Activated CD8-positive, alpha-beta memory T cell treated with anti-CD3 and anti-CD28 coated beads, Interleukin-2, amount 50 U/mL, for 4 hours (primary cell): ENCODE data around the gene MMAB.

Source experiments
- DNase-seq: peaks from one replicate; pipeline ENCODE4 v3.0.0-alpha.2; 2020

MMAB gene

DNA sequence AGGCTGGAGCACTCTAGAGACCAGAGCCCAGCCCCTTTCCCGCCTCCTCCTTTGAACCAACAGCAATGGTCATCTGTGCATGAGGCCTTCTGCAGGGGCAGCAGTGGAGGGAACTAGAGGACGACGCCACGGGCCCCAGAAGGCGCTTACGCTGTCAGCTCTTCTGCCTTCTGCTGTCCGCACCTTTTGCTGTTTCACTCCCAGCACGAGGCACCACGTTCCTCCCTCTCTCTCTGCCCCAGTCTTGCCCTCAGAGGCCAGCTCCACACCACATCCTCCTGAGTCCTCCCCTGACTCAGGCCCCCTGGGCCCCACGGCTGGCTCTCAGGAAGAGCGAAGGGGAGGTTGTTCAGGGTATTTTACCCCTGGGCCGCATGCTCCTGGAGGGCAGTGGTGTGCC, 15.5 kb downstream of the MMAB start:
- no peak for DNase-seq

DNA sequence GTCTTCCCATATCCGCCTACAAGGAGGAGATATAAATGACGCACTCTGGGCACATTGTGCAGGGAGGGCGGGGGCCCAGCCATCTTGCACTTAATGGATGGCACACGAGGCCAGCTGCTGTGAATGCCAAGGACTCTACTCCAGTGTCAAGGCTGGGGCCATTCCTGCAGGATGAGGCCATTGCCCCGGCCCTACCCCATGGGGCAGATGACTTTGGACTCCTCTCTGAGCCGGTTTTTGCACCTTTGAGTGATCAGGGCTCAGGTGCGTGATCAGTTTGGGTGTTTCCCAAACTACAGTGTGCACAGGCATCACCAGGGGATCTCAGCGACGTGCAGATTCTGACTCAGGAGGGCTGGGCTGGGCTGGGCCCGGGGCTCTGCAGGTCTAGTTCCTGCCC, 16.1 kb downstream of the MMAB start:
- DNase-seq, result no peak

DNA sequence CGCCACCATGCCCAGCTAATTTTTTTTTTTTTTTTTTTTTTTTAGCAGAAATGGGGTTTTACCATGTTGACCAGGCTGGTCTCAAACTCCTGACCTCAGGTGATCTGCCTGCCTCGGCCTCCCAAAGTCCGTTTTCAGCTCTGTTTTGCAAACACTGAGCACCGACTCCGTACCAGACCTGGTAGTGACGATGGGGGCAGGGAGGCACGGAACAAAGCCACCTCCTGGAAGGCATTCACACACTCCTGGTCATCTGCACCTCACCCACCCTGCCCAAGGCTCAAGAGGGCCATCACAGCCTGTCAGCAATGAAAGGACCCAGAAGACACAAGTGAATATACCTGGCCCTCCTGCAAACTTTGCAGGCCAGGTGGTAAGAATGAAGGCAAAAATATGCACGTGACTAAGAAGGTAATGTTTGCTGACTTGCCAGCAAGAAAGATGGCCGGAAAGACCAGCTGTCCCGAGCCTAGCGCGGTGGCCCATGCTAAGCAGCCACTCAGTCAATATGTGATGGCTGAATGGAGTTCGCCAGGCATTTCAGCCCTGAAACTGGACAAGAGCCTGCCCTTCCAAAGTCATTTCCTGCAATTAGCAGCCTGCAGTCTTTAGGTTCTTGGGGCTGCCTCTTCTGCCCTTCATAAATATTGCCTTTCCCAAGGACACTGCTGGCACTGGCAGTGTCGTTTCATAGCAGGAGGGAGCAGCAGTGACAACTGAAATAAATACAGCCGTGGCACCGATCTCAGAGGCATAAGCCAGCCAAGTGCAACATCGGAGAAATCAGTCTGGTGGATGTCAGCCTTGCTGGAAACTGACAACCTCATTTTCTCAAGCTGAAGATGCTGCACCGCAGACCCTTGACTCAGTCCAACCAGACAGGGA, 17.6 kb downstream of the MMAB start:
- DNase-seq, result no peak

DNA sequence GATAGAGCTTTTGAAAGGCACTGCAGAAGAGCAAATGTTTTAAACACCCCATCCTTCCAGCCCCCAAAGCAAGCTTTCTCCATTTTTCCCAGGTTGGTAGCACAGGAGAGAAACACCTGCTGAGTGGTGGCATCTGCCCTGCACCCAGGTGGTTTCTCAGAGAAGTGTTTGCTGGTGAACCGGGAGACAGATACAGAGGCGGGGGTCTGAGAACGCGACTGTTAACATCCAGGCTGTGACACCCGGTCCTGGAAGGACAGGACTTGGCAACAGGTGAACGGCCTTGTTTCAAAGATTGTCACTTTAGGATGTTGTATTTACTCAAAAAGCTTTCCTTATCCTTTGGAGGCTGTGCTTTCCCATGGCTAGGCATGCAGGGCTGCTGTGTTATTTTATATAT, 18.5 kb downstream of the MMAB start:
- DNase-seq, result no peak

DNA sequence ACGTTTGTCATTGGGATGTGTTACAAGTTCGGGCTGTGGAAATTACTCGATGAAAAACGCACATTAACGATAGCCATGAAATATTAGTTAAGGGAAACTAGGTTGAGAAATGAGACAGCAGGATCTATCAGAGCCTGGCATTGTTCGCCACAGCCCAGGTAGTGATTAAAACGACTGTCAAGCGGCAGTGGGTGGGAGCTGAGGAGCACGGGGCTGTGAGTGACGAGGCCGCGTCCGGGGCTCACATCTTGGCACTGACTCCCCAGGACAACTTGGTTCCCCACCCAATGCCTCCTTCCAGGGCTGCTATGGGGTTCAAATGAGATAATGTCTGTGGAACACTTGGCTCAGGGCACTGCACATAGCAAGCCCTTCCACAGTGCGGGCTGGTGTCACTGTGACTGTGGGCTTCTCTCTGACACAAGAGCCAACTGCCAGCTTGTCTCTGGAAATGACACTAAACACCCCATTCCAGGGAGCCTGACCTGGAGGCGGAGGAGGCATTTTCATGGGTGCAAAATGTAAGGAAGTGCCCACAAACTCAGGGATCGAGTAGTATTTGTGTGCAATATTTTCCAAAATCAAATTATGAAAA, 19.3 kb downstream of the MMAB start:
- no peak for DNase-seq

DNA sequence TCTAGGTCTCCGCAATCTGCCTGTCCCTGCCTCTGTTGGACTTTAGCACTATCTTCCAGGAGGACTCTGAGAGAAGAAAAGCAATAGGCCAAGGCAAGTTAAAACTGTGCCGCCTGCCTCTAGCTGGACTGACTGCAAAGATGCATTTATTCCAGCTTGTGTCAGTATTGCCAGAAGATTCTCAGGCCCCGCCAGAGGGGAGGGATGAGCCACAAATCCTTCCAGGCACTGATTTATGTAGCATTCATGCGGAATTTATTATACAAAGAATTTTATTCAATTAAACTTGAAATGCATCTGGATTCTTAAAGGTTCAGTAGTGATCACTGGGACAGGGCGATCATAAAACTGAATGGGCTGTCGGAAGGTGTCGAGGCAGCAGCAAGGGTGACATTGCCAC, 19.8 kb downstream of the MMAB start:
- DNase-seq, result no peak

DNA sequence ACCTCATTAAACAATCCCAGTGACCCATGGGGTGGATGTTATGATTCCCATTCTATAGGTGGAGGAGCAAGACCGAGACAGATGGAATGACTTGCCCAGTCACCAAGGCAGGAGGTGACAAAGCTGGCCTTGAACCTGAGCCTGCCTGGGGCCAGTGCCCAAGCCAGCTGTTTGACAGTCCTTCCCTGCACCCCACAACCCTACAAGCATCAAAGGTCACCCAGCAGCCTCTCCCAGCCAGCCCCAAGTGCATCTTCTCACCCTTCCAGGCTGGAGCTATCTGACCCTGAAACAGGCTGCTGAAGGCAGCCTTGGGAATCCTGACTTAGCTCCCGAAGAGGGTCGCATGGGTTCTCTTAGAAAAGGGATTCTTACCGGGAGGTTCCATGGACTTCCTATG, 20.3 kb downstream of the MMAB start:
- no peak for DNase-seq

DNA sequence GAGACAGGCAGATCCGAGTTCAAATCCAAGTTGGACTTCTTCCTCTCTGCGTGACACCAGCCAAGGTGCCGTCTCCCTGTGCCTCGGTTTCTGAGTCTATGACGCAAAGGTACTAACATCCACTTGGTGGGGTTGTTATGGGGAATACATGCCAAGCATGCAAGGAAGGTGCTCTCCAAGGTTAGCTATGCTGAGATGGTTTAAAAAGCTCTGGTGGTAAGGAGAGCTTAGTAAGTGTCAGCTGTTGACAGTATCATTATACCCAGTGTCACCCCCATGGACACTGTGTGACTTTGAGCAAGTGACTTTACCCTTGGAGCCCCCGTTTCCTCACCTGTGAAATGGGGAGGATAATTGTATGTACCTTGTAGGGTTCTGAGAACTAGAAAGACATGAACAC, 22.2 kb downstream of the MMAB start:
- no peak for DNase-seq

DNA sequence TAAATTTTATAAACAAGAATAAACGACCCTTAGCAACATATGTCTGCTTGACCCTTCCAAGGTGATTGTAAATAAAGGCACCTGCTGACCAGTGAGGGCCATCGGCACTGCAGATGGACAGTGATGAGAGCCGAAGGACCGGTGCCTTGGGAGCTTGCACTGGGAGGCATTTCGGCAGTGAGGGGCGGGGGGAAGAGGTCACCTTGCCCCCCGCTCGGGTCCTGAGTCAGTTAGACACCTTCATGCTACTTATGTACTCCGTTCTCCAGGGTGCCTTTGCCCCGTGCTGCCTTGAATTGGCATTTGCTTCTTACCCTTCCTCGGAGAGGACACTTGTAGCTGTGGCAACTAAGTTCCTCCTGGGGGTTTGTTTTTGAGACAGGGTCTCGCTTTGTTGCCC, 23.0 kb downstream of the MMAB start:
- no peak for DNase-seq

DNA sequence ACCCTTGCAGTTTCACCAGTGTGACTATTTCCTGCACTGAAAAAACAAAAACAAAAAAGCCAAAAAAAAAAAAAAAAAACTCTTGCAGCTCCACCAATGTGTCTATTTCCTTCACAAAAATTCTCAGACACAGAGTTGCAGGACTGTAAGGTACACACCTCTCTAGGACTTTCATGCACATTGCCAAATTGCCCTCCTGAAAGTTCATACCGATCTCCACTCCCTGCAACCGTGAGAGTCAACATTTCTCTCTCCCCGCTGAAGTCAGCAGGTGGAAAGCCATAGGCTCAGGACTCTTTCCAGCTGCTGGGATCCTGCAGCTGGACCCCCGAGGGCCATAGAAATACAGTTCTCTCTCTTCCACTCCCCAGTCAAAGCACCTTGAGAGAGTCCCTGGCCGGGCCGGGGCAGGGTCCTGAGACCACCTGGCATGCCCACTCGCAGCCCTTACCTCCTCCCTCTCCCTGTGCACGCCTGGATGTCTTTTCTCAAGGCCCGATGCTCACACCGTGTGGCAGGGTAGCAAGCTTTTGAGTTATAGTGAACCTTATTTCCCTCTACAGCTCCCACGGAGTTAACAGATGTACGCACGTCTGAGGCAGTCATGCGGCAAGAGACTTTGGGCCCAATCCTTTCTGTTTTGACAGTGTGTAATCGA, 23.6 kb downstream of the MMAB start:
- no peak for DNase-seq

DNA sequence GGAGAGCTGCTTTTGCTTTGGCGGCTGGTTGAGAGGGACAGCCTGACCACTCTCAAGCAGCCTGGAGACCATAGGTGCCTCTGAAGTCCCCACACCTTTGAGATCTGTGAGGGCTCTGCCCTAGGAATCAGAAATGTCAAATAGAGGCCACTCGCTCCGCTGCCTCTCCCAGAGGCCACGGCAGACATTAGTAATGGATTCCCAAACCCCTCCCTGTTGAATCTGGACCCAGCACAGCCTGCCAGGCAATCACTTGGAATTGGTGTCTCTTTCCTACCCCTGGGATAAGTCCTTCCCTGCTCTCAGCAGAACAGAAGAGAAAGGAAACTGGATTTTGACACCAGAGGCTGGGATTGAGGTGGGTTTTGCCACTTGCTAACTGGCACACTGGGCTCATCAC, 25.0 kb downstream of the MMAB start:
- DNase-seq, result no peak

DNA sequence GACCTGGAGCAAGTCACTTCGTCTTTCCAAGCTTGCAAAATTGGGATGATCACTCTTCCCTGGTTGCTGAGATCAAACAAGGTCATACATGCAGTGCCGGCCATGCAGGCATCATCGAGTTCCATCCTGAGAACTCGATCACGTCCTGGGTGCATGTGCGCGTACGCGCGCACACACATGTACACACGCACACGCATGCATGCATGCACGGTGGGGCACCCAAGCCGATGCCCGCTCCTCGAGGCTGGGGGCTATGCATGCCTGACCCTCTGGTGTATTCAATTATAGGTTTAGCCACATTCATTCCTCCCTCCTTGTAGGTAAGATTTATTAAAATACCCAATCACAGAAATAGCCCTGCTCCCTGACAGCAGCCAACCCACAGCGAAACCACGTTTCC, 26.0 kb downstream of the MMAB start:
- no peak for DNase-seq

DNA sequence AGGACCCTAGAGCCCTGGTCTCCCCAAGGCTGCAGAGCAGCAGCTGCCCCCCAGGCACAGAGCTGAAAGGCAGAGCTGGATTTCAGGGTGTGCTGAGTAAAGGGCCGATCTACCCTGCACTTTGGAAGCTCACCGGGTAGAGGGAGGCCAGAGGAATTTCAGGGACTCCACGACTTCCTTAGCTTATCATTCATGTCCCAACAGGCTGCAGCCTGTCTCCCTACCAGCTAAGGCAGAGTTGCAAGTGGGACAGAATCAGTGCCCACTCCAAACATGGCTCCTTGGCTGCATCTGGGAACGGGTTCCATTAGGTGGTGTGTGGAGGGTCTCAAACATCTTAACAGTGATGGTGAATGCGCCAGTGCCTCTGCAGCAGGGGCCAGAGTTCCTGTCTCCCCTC, 27.5 kb downstream of the MMAB start:
- no peak for DNase-seq

DNA sequence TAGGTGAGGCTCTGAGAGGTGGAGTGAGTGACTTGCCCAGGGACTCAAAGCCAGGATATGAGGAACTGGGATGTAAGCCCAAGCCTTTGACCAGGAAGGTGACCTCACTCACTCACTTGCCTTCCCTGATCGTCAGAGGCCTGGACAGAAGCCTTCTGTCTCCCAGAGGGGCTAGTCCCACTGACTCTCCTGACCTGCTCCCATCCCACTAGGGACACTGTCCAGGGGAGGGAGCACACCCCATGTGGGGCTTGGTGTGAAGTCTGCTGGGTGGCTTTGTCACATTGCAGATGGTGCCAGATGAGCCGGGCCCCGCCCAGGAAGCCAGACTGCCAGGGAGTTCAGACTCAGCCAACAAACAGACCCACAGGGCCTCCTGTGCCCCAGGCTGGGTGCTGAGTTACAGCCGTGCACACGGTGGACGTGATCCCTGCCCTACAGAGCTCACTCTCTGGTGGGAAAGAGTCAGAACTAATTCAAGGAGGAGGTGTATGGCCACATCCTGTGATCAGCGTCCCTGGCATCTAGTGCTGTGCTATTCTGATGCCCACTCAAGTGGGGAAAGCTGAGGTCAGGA, 28.3 kb downstream of the MMAB start:
- DNase-seq, result no peak

DNA sequence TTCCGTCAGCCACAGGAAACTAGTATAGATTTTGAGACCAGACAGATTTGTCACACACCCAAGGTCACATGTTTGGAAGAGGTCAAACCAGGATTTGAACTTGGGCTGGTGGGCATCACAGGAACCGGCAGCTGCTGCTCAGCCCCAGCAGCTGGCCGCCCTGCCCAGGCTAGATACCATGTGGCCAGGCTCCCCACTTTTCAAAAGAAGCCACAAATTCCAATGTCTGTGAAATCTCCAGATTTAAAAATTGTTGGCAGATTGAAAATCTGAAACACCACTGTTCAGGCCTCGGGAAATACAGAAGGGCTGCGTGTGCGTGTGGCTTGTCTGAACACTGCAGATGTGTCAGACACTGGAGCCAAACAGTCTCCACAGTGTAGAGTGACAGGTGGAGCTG, 30.4 kb downstream of the MMAB start:
- no peak for DNase-seq

DNA sequence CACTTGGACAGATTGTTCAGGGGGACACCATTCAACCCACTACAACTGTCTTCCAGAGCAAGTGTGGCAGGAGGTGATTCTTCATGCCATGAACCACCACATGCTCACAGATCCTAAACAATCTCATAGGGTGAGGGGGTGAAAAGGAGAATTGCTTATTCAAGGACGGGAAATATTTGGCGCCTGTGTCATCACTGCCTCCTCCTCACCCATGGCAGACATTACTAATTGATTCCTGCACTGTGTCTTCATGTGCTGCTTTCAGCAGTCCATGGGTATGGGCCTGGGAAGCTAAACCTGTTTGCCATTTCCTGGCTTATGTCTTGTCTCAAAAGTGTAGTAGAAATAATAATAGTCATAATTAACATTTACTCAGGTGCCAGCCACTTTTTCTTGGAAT, 31.3 kb downstream of the MMAB start:
- no peak for DNase-seq

DNA sequence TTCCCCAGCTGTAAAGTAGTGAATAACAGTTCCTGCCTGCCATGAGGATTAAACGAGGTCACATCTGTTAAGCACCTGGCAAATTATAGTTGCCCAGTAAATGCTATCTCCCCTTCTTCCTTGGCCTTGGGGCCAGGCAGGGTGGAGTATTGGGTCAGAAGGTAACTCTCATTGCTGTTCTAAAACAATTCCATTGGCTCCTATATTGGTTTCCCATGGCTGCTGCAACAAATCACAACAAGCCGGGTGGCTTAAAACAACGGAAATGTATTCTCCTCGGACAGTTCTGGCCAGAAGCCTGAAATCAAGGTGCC, 31.9 kb downstream of the MMAB start:
- no peak for DNase-seq

DNA sequence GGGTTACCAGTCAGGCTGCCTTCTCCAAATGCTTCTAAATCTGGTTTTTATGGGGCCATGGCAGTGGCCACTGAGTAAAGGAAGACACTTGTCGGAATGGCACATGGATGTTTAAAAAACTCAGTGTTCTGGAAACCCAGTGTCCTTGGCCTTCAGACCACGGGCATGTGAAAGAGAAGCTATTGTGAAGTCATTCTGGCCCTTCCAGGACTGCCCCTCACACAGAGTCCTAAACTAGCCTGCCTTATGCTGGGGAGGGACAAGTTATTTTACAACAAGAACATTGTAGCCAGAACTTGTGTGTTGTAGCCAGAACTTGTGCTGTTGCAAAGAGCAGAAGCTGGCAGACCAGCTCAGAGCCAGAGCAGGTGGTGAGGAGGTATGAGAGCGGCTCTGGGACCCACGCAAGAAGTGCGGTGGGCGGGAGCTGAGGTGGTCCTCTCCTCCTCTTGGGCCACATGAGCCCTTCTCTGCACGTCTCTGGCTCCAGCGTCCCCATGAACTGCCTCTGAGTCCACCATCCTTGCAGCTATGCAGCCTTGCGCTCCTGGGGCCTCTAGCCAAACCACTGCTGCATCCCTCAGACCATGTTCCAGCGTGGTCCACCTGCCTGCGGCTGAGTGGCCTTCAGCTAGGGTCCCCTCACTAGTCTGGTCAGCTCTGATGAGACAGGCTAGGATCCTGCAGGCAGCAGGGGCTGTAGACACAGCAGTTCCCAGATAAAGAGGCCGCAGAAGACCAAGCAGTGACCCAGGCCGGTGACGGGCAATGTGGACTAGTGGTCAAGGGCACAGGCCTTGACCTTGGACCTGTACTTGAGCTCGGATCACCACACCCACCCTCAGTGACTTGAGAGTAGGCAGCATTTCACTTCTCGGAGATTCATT, 32.5 kb downstream of the MMAB start:
- no peak for DNase-seq

DNA sequence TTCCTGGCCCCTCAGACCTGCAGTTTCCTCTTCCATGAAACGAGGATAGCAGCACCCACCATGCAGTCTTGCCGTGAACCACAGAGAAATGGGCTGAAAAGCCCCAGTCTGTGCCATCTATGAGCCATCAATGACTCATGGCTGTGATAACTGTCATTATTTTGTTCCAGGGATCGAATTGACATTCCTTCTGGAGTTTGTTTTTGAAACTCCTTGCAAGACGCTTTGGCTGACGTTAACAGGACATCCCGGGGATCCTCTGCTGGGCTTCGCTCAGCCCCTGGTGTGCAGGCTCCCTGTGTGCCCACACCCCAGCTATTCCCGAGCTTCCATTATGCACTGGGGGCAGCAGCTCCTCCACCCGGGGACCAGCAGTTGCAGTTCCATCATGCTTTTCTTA, 33.8 kb downstream of the MMAB start:
- DNase-seq, result no peak

DNA sequence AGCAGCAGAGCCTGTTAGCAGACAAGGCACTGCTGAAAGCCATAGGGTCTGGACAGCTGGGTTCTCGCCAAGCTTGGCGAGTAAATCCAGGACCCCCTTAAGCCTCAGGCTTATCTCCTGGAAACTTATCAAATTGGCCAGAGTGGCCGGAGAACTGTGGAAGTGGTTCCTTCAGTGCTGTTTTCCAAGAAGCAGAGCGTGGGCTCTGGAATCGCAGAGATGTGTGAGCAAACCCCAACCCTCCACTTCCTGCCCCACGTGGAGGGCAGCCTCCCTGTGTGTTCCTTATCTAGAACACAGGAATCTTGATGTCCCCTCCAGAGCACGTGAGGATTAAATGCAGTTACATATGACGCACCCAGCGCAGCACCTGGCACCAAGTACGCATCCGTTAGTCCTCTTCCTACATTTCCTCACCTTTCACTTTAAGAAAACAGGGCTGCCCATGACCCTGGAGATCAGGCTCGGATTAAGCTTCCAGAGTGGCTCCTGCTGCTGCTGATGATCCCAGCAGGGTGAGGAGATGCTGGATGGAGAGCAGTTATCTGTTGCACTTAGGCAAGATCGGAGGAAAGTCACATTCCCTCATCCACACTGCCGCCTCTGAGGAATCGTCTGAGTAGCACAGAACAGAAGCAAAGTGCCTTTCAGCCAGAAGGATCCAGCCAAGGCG, 35.0 kb downstream of the MMAB start:
- no peak for DNase-seq

DNA sequence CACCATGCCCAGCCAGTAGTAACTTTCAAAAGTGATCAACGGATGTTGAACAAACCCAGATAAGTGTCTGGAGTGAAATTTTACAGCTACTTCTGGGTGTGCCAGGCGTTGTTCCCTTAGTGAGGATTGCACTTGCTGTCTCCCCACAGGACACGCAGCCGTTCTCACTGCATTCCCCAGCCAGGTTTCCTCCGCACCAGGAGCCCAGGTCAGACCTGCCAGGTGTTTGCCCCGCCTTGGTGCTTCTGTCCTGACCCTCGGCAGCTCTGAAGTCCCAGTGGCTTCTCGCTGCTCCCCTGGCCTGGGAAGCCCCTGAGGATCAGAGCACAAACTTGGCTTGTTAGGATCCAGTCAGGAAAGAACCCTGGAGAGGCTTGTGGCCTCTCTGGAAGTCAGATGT, 36.2 kb downstream of the MMAB start:
- DNase-seq, result no peak

DNA sequence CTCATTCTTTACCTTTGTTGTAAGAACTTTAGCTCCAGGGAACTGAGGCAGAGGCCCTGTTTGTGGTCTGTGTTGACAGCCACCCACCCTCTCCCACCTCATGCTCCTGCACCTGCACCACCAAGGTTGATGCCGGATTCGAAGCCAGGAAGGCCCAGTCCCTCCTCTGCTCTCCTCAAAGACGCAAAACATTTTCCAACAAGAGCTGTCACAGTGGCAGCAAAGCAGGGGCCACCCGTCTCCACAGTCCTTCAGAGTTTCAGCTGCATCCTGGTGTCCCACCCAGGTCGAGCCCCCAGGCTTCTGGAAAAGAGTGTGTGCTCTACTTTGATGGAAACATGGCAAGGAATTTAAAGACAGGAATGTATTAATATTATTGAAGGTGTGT, 37.4 kb downstream of the MMAB start:
- no peak for DNase-seq
